ENCODE data around the gene TRIM31. TPM values are rescaled to one million over a fixed set of nuclear protein-coding genes. Genes with fewer than 3 reads are reported as not detected.

TRIM31 gene
- total and polyA plus RNA-seq, 2 of the 4 experiments (the other 2 are of a cell fraction), result not detected

- DNase-seq (no peak), ATAC-seq (ENCODE audit: low read depth) (no peak)
- intact Hi-C loops (cut with micrococcal nuclease), result no loop called here
- 67% methylated on average over 9 of the region's 10 CpGs; no CpG with 5 or more reads in 1 of the 2 experiments for WGBS, 2 experiments (ENCODE audit: extremely low coverage in 2 of 2, insufficient read length in 1 of 2)
- Histone ChIP-seq H2BK15ac (ENCODE audit: low read depth, low read length) (no peak overlapping the region), H3K56ac (ENCODE audit: extremely low read depth, insufficient read depth, low read length) (no peak overlapping the region), H3K18ac (ENCODE audit: low read depth, low read length) (no peak overlapping the region), H2AK5ac (ENCODE audit: low read depth, low read length) (no peak overlapping the region), H2AFZ (replicated peaks; ENCODE audit: low read length, poor library complexity) (no peak overlapping the region), H3K79me1 (ENCODE audit: low read depth in 1 of 2, low read length in 2 of 2) (no peaks in the 10 kb centered on the region), H4K8ac (ENCODE audit: low read depth in 2 of 2, low read length in 2 of 2) (no peak overlapping the region), H3K4me3 (ENCODE audit: insufficient read depth, low read depth, low read length) (no peak overlapping the region), H3K9me1 (ENCODE audit: insufficient read depth, low read length) (no peaks in the 10 kb centered on the region), H3K9me3 (ENCODE audit: control insufficient read depth, insufficient read depth, low read length) (peaks cover 2% of the 10 kb centered on the region; the same call in 1 of the 2 replicates), H3K4me2 (ENCODE audit: low read depth, low read length) (no peak overlapping the region), H3K27me3 (ENCODE audit: control insufficient read depth, insufficient read depth, low read length) (peaks cover 51% of the 10 kb centered on the region), H2BK20ac (ENCODE audit: low read depth, low read length) (no peak overlapping the region), H3K4ac (ENCODE audit: low read depth, low read length) (no peak overlapping the region), H4K91ac (ENCODE audit: insufficient read depth, low read depth, low read length) (no peak overlapping the region), H4K5ac (ENCODE audit: low read depth, low read length) (no peak overlapping the region), H3K9ac (ENCODE audit: low read depth, low read length) (no peak overlapping the region), H2BK5ac (ENCODE audit: low read depth, low read length, poor library complexity, severe bottlenecking) (no peak overlapping the region), H3K27ac (ENCODE audit: insufficient read depth, low read length) (no peak overlapping the region), H4K20me1 (ENCODE audit: insufficient read depth, low read length) (no peaks in the 10 kb centered on the region), H3K36me3 (ENCODE audit: control insufficient read depth, insufficient read depth, low read length) (no peaks in the 10 kb centered on the region), H2AK9ac (replicated peaks; ENCODE audit: low read depth, low read length, poor library complexity) (no peak overlapping the region), H3K23ac (ENCODE audit: low read depth, low read length) (no peak overlapping the region), H2BK120ac (ENCODE audit: low read depth, low read length) (no peak overlapping the region), H3K14ac (replicated peaks; ENCODE audit: low read depth, low read length) (no peak overlapping the region), H3K4me1 (ENCODE audit: control insufficient read depth, insufficient read depth, low read length) (no peaks in the 10 kb centered on the region)
- ChIA-PET POLR2A (ENCODE audit: unreplicated experiment) (no interaction called here), CTCF (no interaction called here)
- in situ Hi-C loops (cut with MboI; ENCODE audit: low sequenced_read_pairs), result no loop called here
- no peak for TF ChIP-seq FOS (IDR thresholded peaks at IDR 0.05; ENCODE audit: low read depth, low read length)
- no peak for TF ChIP-seq MXI1 (IDR thresholded peaks at IDR 0.05; ENCODE audit: borderline replicate concordance, low read depth, low read length)
- no peak for TF ChIP-seq RAD21 (IDR thresholded peaks at IDR 0.05; ENCODE audit: low read length)
- no peak for TF ChIP-seq RFX5 (IDR thresholded peaks at IDR 0.05; ENCODE audit: low read depth, low read length)
- TF ChIP-seq, protein P1, sequence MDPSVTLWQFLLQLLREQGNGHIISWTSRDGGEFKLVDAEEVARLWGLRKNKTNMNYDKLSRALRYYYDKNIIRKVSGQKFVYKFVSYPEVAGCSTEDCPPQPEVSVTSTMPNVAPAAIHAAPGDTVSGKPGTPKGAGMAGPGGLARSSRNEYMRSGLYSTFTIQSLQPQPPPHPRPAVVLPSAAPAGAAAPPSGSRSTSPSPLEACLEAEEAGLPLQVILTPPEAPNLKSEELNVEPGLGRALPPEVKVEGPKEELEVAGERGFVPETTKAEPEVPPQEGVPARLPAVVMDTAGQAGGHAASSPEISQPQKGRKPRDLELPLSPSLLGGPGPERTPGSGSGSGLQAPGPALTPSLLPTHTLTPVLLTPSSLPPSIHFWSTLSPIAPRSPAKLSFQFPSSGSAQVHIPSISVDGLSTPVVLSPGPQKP (IDR thresholded peaks at IDR 0.05; ENCODE audit: borderline replicate concordance, low read depth, low read length), result no peak
- no peak for TF ChIP-seq POLR2A (IDR thresholded peaks at IDR 0.05; ENCODE audit: low read depth, low read length)
- no TSS peak for BruUV-seq (replicated peaks)
- dilution Hi-C loops (cut with HindIII; ENCODE audit: low sequenced_read_pairs, unreplicated experiment), result no loop called here
Measured at GRCh38 chr6:30112402-30112994, 392 bp downstream of the TRIM31 start.
